Liver (tissue), 9 donors: ENCODE results near the gene UTP4. TPM values are rescaled to one million over a fixed set of nuclear protein-coding genes. Genes with fewer than 3 reads are reported as not detected.
"Not testable (repeated sequence)": the region's sequence is repeated elsewhere in the genome, so short reads cannot be mapped to it uniquely, and the experiment has no call there.

Source experiments
- DNase-seq: peaks from one replicate; pipeline ENCODE4 v3.0.0-alpha.2; 2017; ENCODE audit warnings: low spot score
- H3K27ac ChIP-seq, 2 donors: one replicate each; pipeline ENCODE4 v1.7.0; 2013; ENCODE audit warnings: inconsistent platforms in 2 of 2, low read length in 2 of 2, control low read depth in 1 of 2, low read depth in 1 of 2, mild to moderate bottlenecking in 1 of 2
- H3K27me3 ChIP-seq, 4 donors: one replicate each; pipeline versions ENCODE4 v1.6.1 to v1.7.0; 2013; ENCODE audit warnings: low read length in 3 of 4, inconsistent platforms in 1 of 4, mild to moderate bottlenecking in 1 of 4, moderate library complexity in 1 of 4; ENCODE audit not compliant: control insufficient read depth in 4 of 4, insufficient read depth in 4 of 4
- H3K36me3 ChIP-seq, 4 donors: one replicate each; pipeline versions ENCODE4 v1.6.1 to v1.7.0; 2013; ENCODE audit warnings: low read length in 3 of 4, mild to moderate bottlenecking in 3 of 4, low read depth in 1 of 4, moderate library complexity in 1 of 4; ENCODE audit not compliant: control insufficient read depth in 4 of 4, insufficient read depth in 3 of 4
- H3K4me1 ChIP-seq, 4 donors: one replicate each; pipeline versions ENCODE4 v1.6.1 to v1.7.0; 2013; ENCODE audit warnings: low read length in 3 of 4, mild to moderate bottlenecking in 3 of 4, moderate library complexity in 1 of 4; ENCODE audit not compliant: control insufficient read depth in 4 of 4, insufficient read depth in 4 of 4
- H3K4me3 ChIP-seq, 3 donors: one replicate each; pipeline versions ENCODE4 v1.6.1 to v1.7.0; 2013; ENCODE audit warnings: low read length in 3 of 3, control low read depth in 1 of 3, low read depth in 1 of 3, mild to moderate bottlenecking in 1 of 3
- H3K9ac ChIP-seq, 2 donors: one replicate each; pipeline ENCODE4 v1.7.0; 2013; ENCODE audit warnings: low read length in 2 of 2, mild to moderate bottlenecking in 2 of 2, moderate library complexity in 2 of 2, control low read depth in 1 of 2, low read depth in 1 of 2
- H3K9me3 ChIP-seq, 4 donors: one replicate each; pipeline versions ENCODE4 v1.6.1 to v1.7.0; 2013; ENCODE audit warnings: low read length in 3 of 4; ENCODE audit not compliant: control insufficient read depth in 4 of 4
- EGR1 ChIP-seq, 2 donors: IDR thresholded peaks; 2 replicates each; pipeline ENCODE4 v1.6.1; 2016 to 2018; ENCODE audit warnings: antibody characterized with exemption in 2 of 2, low read depth in 2 of 2
- FOXA1 ChIP-seq: IDR thresholded peaks from 2 replicates; pipeline ENCODE4 v1.6.1; 2016; ENCODE audit warnings: antibody characterized with exemption
- FOXA2 ChIP-seq: IDR thresholded peaks from 2 replicates; pipeline ENCODE4 v1.6.1; 2016; ENCODE audit warnings: antibody characterized with exemption
- GABPA ChIP-seq, 2 donors: IDR thresholded peaks in 1 of 2; conservative IDR thresholded peaks in 1 of 2; 2 replicates each; pipeline ENCODE4 v1.6.1; 2016; ENCODE audit warnings: antibody characterized with exemption in 2 of 2, mild to moderate bottlenecking in 1 of 2, moderate library complexity in 1 of 2
- HNF4A ChIP-seq, 2 donors: conservative IDR thresholded peaks; 2 replicates each; pipeline ENCODE4 v1.6.1; 2016; ENCODE audit warnings: antibody characterized with exemption in 2 of 2, mild to moderate bottlenecking in 2 of 2
- JUND ChIP-seq, 2 donors: IDR thresholded peaks; 2 replicates each; pipeline ENCODE4 v1.6.1; 2016; ENCODE audit warnings: antibody characterized with exemption in 2 of 2
- NR2F2 ChIP-seq: IDR thresholded peaks from 2 replicates; pipeline ENCODE4 v1.6.1; 2016; ENCODE audit warnings: antibody characterized with exemption
- RAD21 ChIP-seq, 2 donors: IDR thresholded peaks; 2 replicates each; pipeline ENCODE4 v1.6.1; 2016; ENCODE audit warnings: antibody characterized with exemption in 2 of 2, mild to moderate bottlenecking in 2 of 2
- RXRA ChIP-seq, 2 donors: IDR thresholded peaks; 2 replicates each; pipeline ENCODE4 v1.6.1; 2017 to 2018; ENCODE audit warnings: antibody characterized with exemption in 2 of 2, mild to moderate bottlenecking in 1 of 2
- SP1 ChIP-seq: IDR thresholded peaks from 2 replicates; pipeline ENCODE4 v1.6.1; 2018; ENCODE audit warnings: antibody characterized with exemption, mild to moderate bottlenecking
- TAF1 ChIP-seq: conservative IDR thresholded peaks from 2 replicates; pipeline ENCODE4 v1.6.1; 2016; ENCODE audit warnings: antibody characterized with exemption, mild to moderate bottlenecking
- YY1 ChIP-seq: IDR thresholded peaks from 2 replicates; pipeline ENCODE4 v1.6.1; 2016; ENCODE audit warnings: antibody characterized with exemption, mild to moderate bottlenecking
- WGBS: extraction: QIAGEN DNeasy Blood & Tissue Kit; methylation state at CpG from one replicate; pipeline ENCODE4 v1.1.7; 2013; 5-methylcytosine and 5-hydroxymethylcytosine counted together
- polyA plus RNA-seq, 2 donors: library from polyadenylated mRNA; stranded (reverse) in 1 of 2; unstranded in 1 of 2; fragments of 200-250 nt in 1 of 2; fragments of >200 nt in 1 of 2; fragmentation: Nextera tagmentation in 1 of 2; extraction: Ambion mirVana in 1 of 2; gene quantifications; one replicate each; pipeline versions ENCODE4 v1.2.1 to v1.2.3, GENCODE V29; 2013 to 2015
- total RNA-seq, 2 donors: library from RNA; depleted of rRNA; stranded (reverse); fragments of >200 nt; gene quantifications; one replicate each; pipeline ENCODE4 v1.2.3, GENCODE V29; 2014
- TF ChIP-seq, protein P1 (sequence below): IDR thresholded peaks from 2 replicates; pipeline ENCODE4 v1.6.1; 2016; ENCODE audit warnings: antibody characterized with exemption
- TF ChIP-seq, protein P2 (sequence below): fragments of 150-350 bp; IDR thresholded peaks from 2 replicates; pipeline ENCODE4 v1.5.1; 2017; ENCODE audit warnings: improper control_type of control experiment, low read depth, low read length; ENCODE audit not compliant: missing input control
- TF ChIP-seq, protein P3 (sequence below): IDR thresholded peaks from 2 replicates; pipeline ENCODE4 v1.6.1; 2016; ENCODE audit warnings: antibody characterized with exemption
- TF ChIP-seq, protein P4 (sequence below): IDR thresholded peaks from 2 replicates; pipeline ENCODE4 v1.6.1; 2016; ENCODE audit warnings: antibody characterized with exemption, mild to moderate bottlenecking
- donor health status: healthy.
- donor health status: healthy.
- donor health status: healthy.
- donor health status: healthy.
- donor health status: healthy.

Gene UTP4
- total and polyA plus RNA-seq, 4 donors = 11.3 to 13.8 (median 12.4) TPM

DNA sequence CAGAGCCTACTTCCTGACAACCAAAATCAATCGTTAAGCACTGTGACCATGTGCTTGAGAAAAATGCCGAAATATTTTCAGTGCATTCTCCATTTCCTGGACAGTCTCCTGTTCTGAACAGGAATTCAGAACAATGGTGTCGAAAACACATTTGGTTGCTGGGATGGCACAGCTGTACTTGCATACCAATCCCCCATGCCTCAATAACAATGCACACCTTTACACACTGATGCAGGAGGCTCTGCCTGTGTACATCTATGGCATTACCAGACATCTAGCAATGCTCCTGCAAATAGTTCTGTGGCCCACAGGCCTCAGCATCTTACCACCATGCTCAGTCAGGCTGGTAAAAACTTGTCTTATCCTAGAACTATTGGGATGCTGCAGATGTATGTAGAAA is 6.2 kb upstream of the UTP4 start (continued):
- TF ChIP-seq, protein P1, sequence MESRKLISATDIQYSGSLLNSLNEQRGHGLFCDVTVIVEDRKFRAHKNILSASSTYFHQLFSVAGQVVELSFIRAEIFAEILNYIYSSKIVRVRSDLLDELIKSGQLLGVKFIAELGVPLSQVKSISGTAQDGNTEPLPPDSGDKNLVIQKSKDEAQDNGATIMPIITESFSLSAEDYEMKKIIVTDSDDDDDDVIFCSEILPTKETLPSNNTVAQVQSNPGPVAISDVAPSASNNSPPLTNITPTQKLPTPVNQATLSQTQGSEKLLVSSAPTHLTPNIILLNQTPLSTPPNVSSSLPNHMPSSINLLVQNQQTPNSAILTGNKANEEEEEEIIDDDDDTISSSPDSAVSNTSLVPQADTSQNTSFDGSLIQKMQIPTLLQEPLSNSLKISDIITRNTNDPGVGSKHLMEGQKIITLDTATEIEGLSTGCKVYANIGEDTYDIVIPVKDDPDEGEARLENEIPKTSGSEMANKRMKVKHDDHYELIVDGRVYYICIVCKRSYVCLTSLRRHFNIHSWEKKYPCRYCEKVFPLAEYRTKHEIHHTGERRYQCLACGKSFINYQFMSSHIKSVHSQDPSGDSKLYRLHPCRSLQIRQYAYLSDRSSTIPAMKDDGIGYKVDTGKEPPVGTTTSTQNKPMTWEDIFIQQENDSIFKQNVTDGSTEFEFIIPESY = no peak
- no peak for TF ChIP-seq RAD21 (IDR thresholded peaks at IDR 0.05)
- TF ChIP-seq, protein P2, sequence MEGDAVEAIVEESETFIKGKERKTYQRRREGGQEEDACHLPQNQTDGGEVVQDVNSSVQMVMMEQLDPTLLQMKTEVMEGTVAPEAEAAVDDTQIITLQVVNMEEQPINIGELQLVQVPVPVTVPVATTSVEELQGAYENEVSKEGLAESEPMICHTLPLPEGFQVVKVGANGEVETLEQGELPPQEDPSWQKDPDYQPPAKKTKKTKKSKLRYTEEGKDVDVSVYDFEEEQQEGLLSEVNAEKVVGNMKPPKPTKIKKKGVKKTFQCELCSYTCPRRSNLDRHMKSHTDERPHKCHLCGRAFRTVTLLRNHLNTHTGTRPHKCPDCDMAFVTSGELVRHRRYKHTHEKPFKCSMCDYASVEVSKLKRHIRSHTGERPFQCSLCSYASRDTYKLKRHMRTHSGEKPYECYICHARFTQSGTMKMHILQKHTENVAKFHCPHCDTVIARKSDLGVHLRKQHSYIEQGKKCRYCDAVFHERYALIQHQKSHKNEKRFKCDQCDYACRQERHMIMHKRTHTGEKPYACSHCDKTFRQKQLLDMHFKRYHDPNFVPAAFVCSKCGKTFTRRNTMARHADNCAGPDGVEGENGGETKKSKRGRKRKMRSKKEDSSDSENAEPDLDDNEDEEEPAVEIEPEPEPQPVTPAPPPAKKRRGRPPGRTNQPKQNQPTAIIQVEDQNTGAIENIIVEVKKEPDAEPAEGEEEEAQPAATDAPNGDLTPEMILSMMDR = no peak
- no peak for TF ChIP-seq SP1

DNA sequence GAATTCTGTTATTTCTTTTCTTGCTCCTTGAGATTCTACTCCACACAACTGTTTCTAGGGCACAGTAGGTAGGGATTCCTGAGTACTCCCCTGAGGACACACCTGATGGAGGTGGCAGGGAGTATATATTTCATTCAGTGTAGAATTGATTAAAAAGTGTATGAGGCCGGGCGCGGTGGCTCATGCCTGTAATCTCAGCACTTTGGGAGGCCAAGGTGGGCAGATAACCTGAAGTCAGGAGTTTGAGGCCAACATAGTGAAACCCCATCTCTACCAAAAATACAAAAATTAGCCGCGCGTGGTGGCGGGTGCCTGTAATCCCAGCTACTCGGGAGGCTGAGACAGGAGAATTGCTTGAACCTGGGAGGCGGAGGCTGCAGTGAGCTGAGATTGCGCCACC is 5.6 kb upstream of the UTP4 start:
- H3K4me3 ChIP-seq, H3K27ac ChIP-seq, H3K9me3 ChIP-seq, H3K27me3 ChIP-seq, H3K9ac ChIP-seq, H3K36me3 ChIP-seq, DNase-seq: not testable (repeated sequence)
- peaks cover 5 to 27% (median 13%) of the 10 kb centered on the region in 4 donors for H3K4me1 ChIP-seq
- WGBS = 97% methylated on average over 10 of the region's 10 CpGs

DNA sequence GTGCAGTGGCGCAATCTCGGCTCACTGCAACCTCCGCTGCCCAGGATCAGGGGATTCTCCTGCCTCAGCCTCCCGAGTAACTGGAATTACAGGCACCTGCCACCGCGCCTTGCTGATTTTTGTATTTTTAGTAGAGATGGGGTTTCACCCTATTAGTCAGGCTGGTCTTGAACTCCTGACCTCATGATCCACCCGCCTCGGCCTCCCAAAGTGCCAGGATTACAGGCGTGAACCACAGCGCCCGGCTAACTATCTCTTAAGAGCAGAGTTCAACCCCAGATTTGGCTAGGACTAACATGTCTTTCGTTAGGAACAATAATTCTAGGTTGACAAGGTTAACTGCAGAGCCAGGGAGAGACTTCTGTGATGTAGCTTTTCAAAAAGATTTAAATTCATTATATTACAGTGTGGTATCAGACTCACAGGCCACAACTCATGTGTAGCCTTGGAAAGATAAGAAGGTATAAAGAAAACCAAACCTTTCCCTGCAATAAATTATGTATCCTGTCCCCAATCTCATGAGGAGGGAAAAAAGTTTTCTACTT is 4.4 kb upstream of the UTP4 start:
- H3K27ac ChIP-seq = no peak overlapping the region
- 65% methylated on average over 12 of the region's 12 CpGs for WGBS
- peaks cover 0 to 2% (median 0%) of the 10 kb centered on the region in 4 donors for H3K36me3 ChIP-seq
- H3K4me1 ChIP-seq = peaks cover 5 to 26% (median 14%) of the 10 kb centered on the region in 4 donors
- H3K4me3 ChIP-seq = no peak overlapping the region
- H3K9me3 ChIP-seq = no peaks in the 10 kb centered on the region
- no peaks in the 10 kb centered on the region for H3K27me3 ChIP-seq
- DNase-seq = no peak
- H3K9ac ChIP-seq = no peak overlapping the region
- TF ChIP-seq NR2F2 (no peak), TAF1 (no peak), RAD21 (IDR thresholded peaks at IDR 0.05) (no peak), GABPA (IDR thresholded peaks at IDR 0.05 in 1 of 2, conservative IDR thresholded peaks at IDR 0.05 in 1 of 2) (no peak), FOXA2 (no peak), SP1 (no peak), JUND (IDR thresholded peaks at IDR 0.05) (no peak), RXRA (IDR thresholded peaks at IDR 0.05) (peak; percentile 18 to 31), HNF4A (conservative IDR thresholded peaks at IDR 0.05) (peak; percentile 32), FOXA1 (no peak), EGR1 (IDR thresholded peaks at IDR 0.05; ENCODE audit: low read depth in 2 of 2) (no peak), YY1 (no peak)
- TF ChIP-seq, protein P3, sequence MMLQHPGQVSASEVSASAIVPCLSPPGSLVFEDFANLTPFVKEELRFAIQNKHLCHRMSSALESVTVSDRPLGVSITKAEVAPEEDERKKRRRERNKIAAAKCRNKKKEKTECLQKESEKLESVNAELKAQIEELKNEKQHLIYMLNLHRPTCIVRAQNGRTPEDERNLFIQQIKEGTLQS = no peak
- TF ChIP-seq, protein P4, sequence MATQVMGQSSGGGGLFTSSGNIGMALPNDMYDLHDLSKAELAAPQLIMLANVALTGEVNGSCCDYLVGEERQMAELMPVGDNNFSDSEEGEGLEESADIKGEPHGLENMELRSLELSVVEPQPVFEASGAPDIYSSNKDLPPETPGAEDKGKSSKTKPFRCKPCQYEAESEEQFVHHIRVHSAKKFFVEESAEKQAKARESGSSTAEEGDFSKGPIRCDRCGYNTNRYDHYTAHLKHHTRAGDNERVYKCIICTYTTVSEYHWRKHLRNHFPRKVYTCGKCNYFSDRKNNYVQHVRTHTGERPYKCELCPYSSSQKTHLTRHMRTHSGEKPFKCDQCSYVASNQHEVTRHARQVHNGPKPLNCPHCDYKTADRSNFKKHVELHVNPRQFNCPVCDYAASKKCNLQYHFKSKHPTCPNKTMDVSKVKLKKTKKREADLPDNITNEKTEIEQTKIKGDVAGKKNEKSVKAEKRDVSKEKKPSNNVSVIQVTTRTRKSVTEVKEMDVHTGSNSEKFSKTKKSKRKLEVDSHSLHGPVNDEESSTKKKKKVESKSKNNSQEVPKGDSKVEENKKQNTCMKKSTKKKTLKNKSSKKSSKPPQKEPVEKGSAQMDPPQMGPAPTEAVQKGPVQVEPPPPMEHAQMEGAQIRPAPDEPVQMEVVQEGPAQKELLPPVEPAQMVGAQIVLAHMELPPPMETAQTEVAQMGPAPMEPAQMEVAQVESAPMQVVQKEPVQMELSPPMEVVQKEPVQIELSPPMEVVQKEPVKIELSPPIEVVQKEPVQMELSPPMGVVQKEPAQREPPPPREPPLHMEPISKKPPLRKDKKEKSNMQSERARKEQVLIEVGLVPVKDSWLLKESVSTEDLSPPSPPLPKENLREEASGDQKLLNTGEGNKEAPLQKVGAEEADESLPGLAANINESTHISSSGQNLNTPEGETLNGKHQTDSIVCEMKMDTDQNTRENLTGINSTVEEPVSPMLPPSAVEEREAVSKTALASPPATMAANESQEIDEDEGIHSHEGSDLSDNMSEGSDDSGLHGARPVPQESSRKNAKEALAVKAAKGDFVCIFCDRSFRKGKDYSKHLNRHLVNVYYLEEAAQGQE = no peak
- TF ChIP-seq, protein P1 = no peak
